K562 (cell line): ENCODE measurements around the gene PPT2. TPM values are rescaled to one million over a fixed set of nuclear protein-coding genes. Genes with fewer than 3 reads are reported as not detected.

Experiments used
- ATAC-seq: fragments of 200-7000 bp; cut with Tn5 transposase; 3 replicates; pipeline ENCODE4 v1.9.1; 2020; ENCODE audit warnings: moderate library complexity
- BruUV-seq: library from RNA; stranded (reverse); fragments of 400-500 nt; replicated peaks from 2 replicates; lab custom pipeline; 2021; lab: Mats Ljungman, UMichigan
- CTCF ChIA-PET: fragments of 300-600 bp; formaldehyde crosslinking; extraction: SDS; loops from one replicate; lab custom pipeline; 2021; ENCODE audit warnings: low intra/inter-chr PET ratio; lab: Yijun Ruan, JAX
- POLR2A ChIA-PET: fragments of 300-600, 350-650 bp; sonication (Branson Sonifier 250); formaldehyde crosslinking; extraction: SDS; loops from one replicate; lab custom pipeline; 2021; ENCODE audit warnings: antibody characterized with exemption, inconsistent platforms; lab: Yijun Ruan, JAX
- DNase-seq, 4 experiments: peaks; one replicate each; pipeline versions ENCODE4 v3.0.0 to v3.0.0-alpha.2; 2011 to 2018; ENCODE audit warnings: low spot score in 3 of 4, mixed read lengths in 3 of 4; ENCODE audit errors: extremely low read depth in 1 of 4
- FAIRE-seq: peaks from 2 replicates; lab custom pipeline; 2011; peaks lifted over from hg19 to GRCh38; lab: Jason Lieb, UNC
- H2AFZ ChIP-seq: 2 replicates; pipeline ENCODE4 v1.6.0; 2011; ENCODE audit warnings: low read depth, low read length, control low read depth, inconsistent platforms
- H3K27ac ChIP-seq: fragments of 200-600 bp; 3 replicates; pipeline ENCODE4 v1.8.0; 2011; ENCODE audit warnings: low read depth, mild to moderate bottlenecking, control low read depth, inconsistent platforms, low read length, moderate library complexity, mixed read lengths; ENCODE audit errors: extremely low read depth
- H3K27me3 ChIP-seq, 2 experiments: fragments of 300-600 bp in 1 of 2; 2 replicates in 1 of 2; 3 replicates in 1 of 2; pipeline versions ENCODE4 v1.6.0 to v1.8.0; 2011; ENCODE audit warnings: inconsistent platforms in 2 of 2, low read length in 2 of 2, mild to moderate bottlenecking in 1 of 2, mixed read lengths in 1 of 2, moderate library complexity in 1 of 2; ENCODE audit not compliant: control insufficient read depth in 2 of 2, insufficient read depth in 2 of 2
- H3K36me3 ChIP-seq: fragments of 300-600 bp; 3 replicates; pipeline ENCODE4 v1.8.0; 2011; ENCODE audit warnings: mild to moderate bottlenecking, low read length, inconsistent platforms; ENCODE audit not compliant: control insufficient read depth, insufficient read depth
- H3K4me1 ChIP-seq, 2 experiments: fragments of 200-600 bp in 1 of 2; replicated peaks in 1 of 2; 2 replicates in 1 of 2; 3 replicates in 1 of 2; pipeline versions ENCODE4 v1.5.1 to v1.8.0; 2011; ENCODE audit warnings: inconsistent platforms in 2 of 2, low read length in 2 of 2, mild to moderate bottlenecking in 1 of 2, mixed read lengths in 1 of 2, moderate library complexity in 1 of 2; ENCODE audit not compliant: control insufficient read depth in 2 of 2, insufficient read depth in 2 of 2
- H3K4me2 ChIP-seq: 2 replicates; pipeline ENCODE4 v1.6.1; 2011; ENCODE audit warnings: low read length, control low read depth, inconsistent platforms, mixed read lengths; ENCODE audit not compliant: insufficient read depth
- H3K4me3 ChIP-seq: fragments of 200-600 bp; sonication (generic), shearing (Covaris generic); 2 replicates; pipeline ENCODE4 v1.5.1; 2016; ENCODE audit warnings: control low read depth, inconsistent platforms
- H3K79me2 ChIP-seq: fragments of 200-600 bp; 3 replicates; pipeline ENCODE4 v1.8.0; 2011; ENCODE audit warnings: low read length, inconsistent platforms; ENCODE audit not compliant: control insufficient read depth, insufficient read depth
- H3K9ac ChIP-seq, 2 experiments: 2 replicates each; pipeline versions ENCODE4 v1.6.0 to v1.6.1; 2011; ENCODE audit warnings: low read depth in 2 of 2, low read length in 2 of 2, control low read depth in 1 of 2, inconsistent platforms in 1 of 2, mild to moderate bottlenecking in 1 of 2, mixed read lengths in 1 of 2; ENCODE audit not compliant: insufficient read depth in 1 of 2
- H3K9me1 ChIP-seq: one replicate; pipeline ENCODE4 v1.6.0; 2011; ENCODE audit warnings: inconsistent platforms, mild to moderate bottlenecking, low read length, moderate library complexity; ENCODE audit not compliant: control insufficient read depth, insufficient read depth
- H3K9me3 ChIP-seq: replicated peaks from 2 replicates; pipeline ENCODE4 v1.5.1; 2011; ENCODE audit warnings: low read depth, low read length, inconsistent platforms; ENCODE audit not compliant: control insufficient read depth, insufficient read depth
- H4K20me1 ChIP-seq: replicated peaks from 2 replicates; pipeline ENCODE4 v1.6.1; 2011; ENCODE audit warnings: low read length, inconsistent platforms, mixed read lengths; ENCODE audit not compliant: control insufficient read depth, insufficient read depth
- ATF6 ChIP-seq: sonication (generic); formaldehyde crosslinking; IDR thresholded peaks from 2 replicates; pipeline ENCODE4 v1.4.0; 2020; ENCODE audit warnings: mild to moderate bottlenecking, missing genetic modification reagents
- SRSF1 ChIP-seq: fragments of 200-400 bp; formaldehyde crosslinking; IDR thresholded peaks from 2 replicates; pipeline ENCODE4 v1.6.1; 2017; ENCODE audit warnings: mild to moderate bottlenecking, low read depth, low read length, moderate library complexity
- UBTF ChIP-seq, 2 experiments: IDR thresholded peaks; 2 replicates each; pipeline ENCODE4 v1.6.1; 2012; ENCODE audit warnings: improper control_type of control experiment in 2 of 2, low read depth in 2 of 2, low read length in 2 of 2, borderline replicate concordance in 1 of 2
- WGBS: fragments of 100-300 bp; shearing (Covaris generic); methylation state at CpG from one replicate; pipeline ENCODE4 v1.1.6; 2016; ENCODE audit warnings: low coverage, mixed read lengths; ENCODE audit not compliant: insufficient coverage; ENCODE audit errors: missing lambda C conversion rate; 5-methylcytosine and 5-hydroxymethylcytosine counted together
- in situ Hi-C: fragments of 300-500 bp; cut with MboI; formaldehyde crosslinking; loops from 4 replicates; pipeline ENCODE4 v1.15.0; 2018; ENCODE audit warnings: inconsistent platforms, mixed read lengths
- intact Hi-C: fragments of 100-400 bp; cut with micrococcal nuclease; formaldehyde crosslinking; loops from 2 replicates; pipeline ENCODE4 v1.14.2; 2022
- polyA plus RNA-seq, 8 experiments: library from polyadenylated mRNA; depleted of rRNA in 4 of 8; stranded (reverse) in 5 of 8; unstranded in 3 of 8; fragments of >200 nt; fragmentation: Nextera tagmentation in 2 of 8; fragmentation: Illumina TruSeq in 1 of 8; extraction: Ambion mirVana in 2 of 8; extraction: Trizol in 1 of 8; gene quantifications; 2 replicates each; pipeline versions ENCODE4 v1.2.1 to v1.2.3, GENCODE V29; 2011 to 2014; ENCODE audit warnings: inconsistent platforms in 1 of 8, missing spikeins in 1 of 8
- total RNA-seq, 7 experiments: library from RNA; depleted of rRNA in 6 of 7; stranded (reverse); fragments of >200 nt in 6 of 7; fragmentation: Illumina TruSeq in 2 of 7; extraction: Trizol in 2 of 7; gene quantifications; 2 replicates each; pipeline versions ENCODE4 v1.2.1 to v1.2.3, GENCODE V29; 2011 to 2021; ENCODE audit warnings: low replicate concordance in 1 of 7

The PPT2 gene
- total and polyA plus RNA-seq, 9 of the 15 experiments (the other 6 are each of a cell fraction or from before 2014, with no cell fraction given) = 27.4 to 98.8 (median 69.9) TPM

- FAIRE-seq (no peak), ATAC-seq (no peak), DNase-seq (no peak)
- no peak for TF ChIP-seq ATF6 (CRISPR knock-in tag)
- TF ChIP-seq UBTF (IDR thresholded peaks at IDR 0.05; ENCODE audit: borderline replicate concordance in 1 of 2, low read depth in 2 of 2, low read length in 2 of 2) = no peak
- TF ChIP-seq SRSF1 = no peak
- Histone ChIP-seq H3K4me2 (no peak overlapping the region), H3K36me3 (no peaks in the 10 kb centered on the region), H3K4me1 (peaks cover 14 to 37% of the 10 kb centered on the region in 2 experiments), H3K9me3 (no peaks in the 10 kb centered on the region), H3K4me3 (no peak overlapping the region), H4K20me1 (no peaks in the 10 kb centered on the region), H2AFZ (peak overlapping the region; percentile 20; the same call in 1 of the 2 replicates), H3K9me1 (no peaks in the 10 kb centered on the region), H3K79me2 (peaks cover 4% of the 10 kb centered on the region; the same call in 2 of the 3 replicates), H3K27me3 (peaks cover 10 to 12% of the 10 kb centered on the region in 2 experiments; a peak in 4 of 5 replicates), H3K9ac (peak overlapping the region in 1 of 2 experiments; percentile 57; a peak in 2 of 4 replicates), H3K27ac (no peak overlapping the region)
- no TSS peak for BruUV-seq
- ChIA-PET CTCF (no interaction called here), POLR2A (interaction anchor here (0.6 kb wide), 3 partner anchors 477 to 581 kb away, joined by 3 to 5 read pairs (median 3); no protein-coding TSS in a partner anchor)
- intact Hi-C loops = no loop called here
- 31% methylated on average over 13 of the region's 13 CpGs for WGBS
- in situ Hi-C loops = no loop called here
Measured at GRCh38 chr6:32200711-32201475, 47.0 kb downstream of the PPT2 start.
